H1 (cell line): ENCODE data around the gene IQSEC3.

Experiments
- CBX5 ChIP-seq: fragments of 300-800, 300-1000 bp; sonication (generic); IDR thresholded peaks from 2 replicates; pipeline ENCODE4 v1.7.1; 2016; ENCODE audit warnings: antibody characterized with exemption, low read length, low read depth
- CTBP2 ChIP-seq: IDR thresholded peaks from 2 replicates; pipeline ENCODE4 v1.7.0; 2011; ENCODE audit warnings: borderline replicate concordance, mild to moderate bottlenecking, moderate library complexity, mixed read lengths, low read length; ENCODE audit not compliant: insufficient read depth, insufficient read length
- JUN ChIP-seq: IDR thresholded peaks from 2 replicates; pipeline ENCODE4 v1.6.1; 2011; ENCODE audit warnings: low read depth, mild to moderate bottlenecking, improper control_type of control experiment, low read length
- PHF8 ChIP-seq: fragments of 200-600 bp; sonication (generic); conservative IDR thresholded peaks from 2 replicates; pipeline ENCODE4 v1.7.1; 2012; ENCODE audit warnings: low read depth, mild to moderate bottlenecking, inconsistent platforms, low read length, moderate library complexity
- POLR2A ChIP-seq, 2 experiments: IDR thresholded peaks; 1 replicate in 1 of 2; 2 replicates in 1 of 2; pipeline ENCODE4 v1.6.1; 2011; ENCODE audit warnings: low read depth in 2 of 2, low read length in 2 of 2, mild to moderate bottlenecking in 2 of 2; ENCODE audit errors: control extremely low read depth in 1 of 2
- POLR2AphosphoS5 ChIP-seq: IDR thresholded peaks from 2 replicates; pipeline ENCODE4 v1.6.1; 2011; ENCODE audit warnings: low read depth, low read length
- SP1 ChIP-seq: IDR thresholded peaks from 2 replicates; pipeline ENCODE4 v1.6.1; 2011; ENCODE audit warnings: low read depth, low read length
- SP2 ChIP-seq: IDR thresholded peaks from 2 replicates; pipeline ENCODE4 v1.6.1; 2012; ENCODE audit warnings: mild to moderate bottlenecking, low read length, inconsistent platforms
- TF ChIP-seq, protein P1 (sequence below), 3 experiments: IDR thresholded peaks; 1 replicate in 2 of 3; 2 replicates in 1 of 3; pipeline versions ENCODE4 v1.5.1 to v1.6.1; 2011; ENCODE audit warnings: low read length in 3 of 3, mild to moderate bottlenecking in 3 of 3, inconsistent platforms in 2 of 3, low read depth in 1 of 3, moderate library complexity in 1 of 3; ENCODE audit not compliant: insufficient read depth in 1 of 3; ENCODE audit errors: control extremely low read depth in 1 of 3
- TF ChIP-seq, protein P2 (sequence below): IDR thresholded peaks from 2 replicates; pipeline ENCODE4 v1.6.1; 2012; ENCODE audit warnings: low read length, inconsistent platforms
- TF ChIP-seq, protein P3 (sequence below): IDR thresholded peaks from 2 replicates; pipeline ENCODE4 v1.6.1; 2011; ENCODE audit warnings: low read depth, mild to moderate bottlenecking, low read length; ENCODE audit not compliant: insufficient read depth

DNA sequence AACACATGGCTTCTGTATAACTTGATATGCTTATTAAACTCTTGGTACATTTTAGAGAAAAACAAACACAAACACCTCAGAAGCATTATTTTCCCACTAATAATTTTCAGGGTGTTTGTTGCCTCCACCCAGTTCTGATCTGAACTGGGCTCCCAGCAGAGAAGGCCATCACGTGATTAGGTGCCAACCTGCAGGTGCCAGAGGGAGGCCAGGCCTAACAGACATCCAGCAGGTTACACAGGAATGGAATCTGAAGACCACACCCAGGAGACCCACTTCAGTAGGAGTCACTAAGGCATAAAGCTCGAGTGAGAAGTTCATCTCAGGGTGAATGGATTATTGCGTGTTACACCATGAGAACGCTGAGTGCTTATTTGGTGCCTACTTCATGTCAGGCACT, 138.5 kb downstream of the IQSEC3 start:
- TF ChIP-seq, protein P1, sequence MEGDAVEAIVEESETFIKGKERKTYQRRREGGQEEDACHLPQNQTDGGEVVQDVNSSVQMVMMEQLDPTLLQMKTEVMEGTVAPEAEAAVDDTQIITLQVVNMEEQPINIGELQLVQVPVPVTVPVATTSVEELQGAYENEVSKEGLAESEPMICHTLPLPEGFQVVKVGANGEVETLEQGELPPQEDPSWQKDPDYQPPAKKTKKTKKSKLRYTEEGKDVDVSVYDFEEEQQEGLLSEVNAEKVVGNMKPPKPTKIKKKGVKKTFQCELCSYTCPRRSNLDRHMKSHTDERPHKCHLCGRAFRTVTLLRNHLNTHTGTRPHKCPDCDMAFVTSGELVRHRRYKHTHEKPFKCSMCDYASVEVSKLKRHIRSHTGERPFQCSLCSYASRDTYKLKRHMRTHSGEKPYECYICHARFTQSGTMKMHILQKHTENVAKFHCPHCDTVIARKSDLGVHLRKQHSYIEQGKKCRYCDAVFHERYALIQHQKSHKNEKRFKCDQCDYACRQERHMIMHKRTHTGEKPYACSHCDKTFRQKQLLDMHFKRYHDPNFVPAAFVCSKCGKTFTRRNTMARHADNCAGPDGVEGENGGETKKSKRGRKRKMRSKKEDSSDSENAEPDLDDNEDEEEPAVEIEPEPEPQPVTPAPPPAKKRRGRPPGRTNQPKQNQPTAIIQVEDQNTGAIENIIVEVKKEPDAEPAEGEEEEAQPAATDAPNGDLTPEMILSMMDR (IDR thresholded peaks at IDR 0.05; ENCODE audit: control extremely low read depth in 1 of 3, insufficient read depth in 1 of 3, low read depth in 1 of 3, low read length in 3 of 3), result no peak
- TF ChIP-seq POLR2AphosphoS5, result no peak
- TF ChIP-seq SP1, result no peak
- TF ChIP-seq, protein P2, sequence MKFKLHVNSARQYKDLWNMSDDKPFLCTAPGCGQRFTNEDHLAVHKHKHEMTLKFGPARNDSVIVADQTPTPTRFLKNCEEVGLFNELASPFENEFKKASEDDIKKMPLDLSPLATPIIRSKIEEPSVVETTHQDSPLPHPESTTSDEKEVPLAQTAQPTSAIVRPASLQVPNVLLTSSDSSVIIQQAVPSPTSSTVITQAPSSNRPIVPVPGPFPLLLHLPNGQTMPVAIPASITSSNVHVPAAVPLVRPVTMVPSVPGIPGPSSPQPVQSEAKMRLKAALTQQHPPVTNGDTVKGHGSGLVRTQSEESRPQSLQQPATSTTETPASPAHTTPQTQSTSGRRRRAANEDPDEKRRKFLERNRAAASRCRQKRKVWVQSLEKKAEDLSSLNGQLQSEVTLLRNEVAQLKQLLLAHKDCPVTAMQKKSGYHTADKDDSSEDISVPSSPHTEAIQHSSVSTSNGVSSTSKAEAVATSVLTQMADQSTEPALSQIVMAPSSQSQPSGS, result no peak
- TF ChIP-seq JUN, result no peak
- no peak for TF ChIP-seq POLR2A (IDR thresholded peaks at IDR 0.05; ENCODE audit: control extremely low read depth in 1 of 2, low read depth in 2 of 2, low read length in 2 of 2)
- TF ChIP-seq PHF8, result no peak
- no peak for TF ChIP-seq CTBP2
- TF ChIP-seq CBX5, result no peak
- TF ChIP-seq SP2, result no peak
- TF ChIP-seq, protein P3, sequence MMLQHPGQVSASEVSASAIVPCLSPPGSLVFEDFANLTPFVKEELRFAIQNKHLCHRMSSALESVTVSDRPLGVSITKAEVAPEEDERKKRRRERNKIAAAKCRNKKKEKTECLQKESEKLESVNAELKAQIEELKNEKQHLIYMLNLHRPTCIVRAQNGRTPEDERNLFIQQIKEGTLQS, result no peak
